ENCODE results near the gene TLK2.

DNA sequence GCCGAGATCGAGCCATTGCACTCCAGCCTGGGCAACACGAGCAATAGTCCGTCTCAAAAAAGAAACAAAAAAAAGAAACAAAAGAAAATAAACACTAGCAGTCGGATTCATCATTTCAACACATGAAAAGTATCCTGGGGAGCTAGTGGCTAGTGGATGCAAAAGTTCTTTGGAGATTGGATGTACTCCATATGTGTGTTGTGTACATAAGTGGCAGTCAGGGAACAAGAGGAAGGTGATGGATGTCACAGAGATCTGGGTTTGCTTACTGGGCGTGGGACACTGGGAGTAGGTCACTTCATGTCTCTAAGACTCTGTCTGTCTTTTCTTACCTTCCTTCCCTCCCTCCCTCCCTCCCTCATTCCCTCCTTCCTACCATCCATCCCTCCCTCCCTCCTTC is 184.2 kb downstream of the TLK2 start:
- TF ChIP-seq FOXP2 (optimal IDR thresholded peaks at IDR 0.05; ENCODE audit: borderline replicate concordance, extremely low read depth, extremely low read length, insufficient read depth) (no peak), TAF1 (IDR thresholded peaks at IDR 0.05; ENCODE audit: borderline replicate concordance, insufficient read depth, low read length) (no peak)

Data from PFSK-1 (cell line).